ENCODE data around the gene KAT6B.

DNA sequence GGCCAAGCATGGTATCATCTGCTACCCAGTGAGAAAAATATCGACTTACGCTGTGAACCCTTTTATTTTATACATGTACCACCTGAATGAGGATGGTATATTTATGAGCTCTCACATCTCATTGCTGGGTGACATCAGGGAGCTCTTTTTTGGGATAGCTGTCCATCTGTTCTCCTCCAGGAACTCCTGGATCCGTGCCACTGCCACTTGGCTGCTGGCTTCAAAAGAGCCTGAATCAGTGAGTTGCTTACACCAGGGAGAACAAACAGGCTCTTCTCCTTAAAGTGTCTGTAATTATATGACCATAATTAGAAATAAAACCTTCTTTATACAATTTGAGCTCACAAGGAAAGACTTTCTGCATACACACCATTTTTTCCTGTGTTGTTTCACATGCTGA is 106.2 kb downstream of the KAT6B start:
- TF ChIP-seq, protein P1, sequence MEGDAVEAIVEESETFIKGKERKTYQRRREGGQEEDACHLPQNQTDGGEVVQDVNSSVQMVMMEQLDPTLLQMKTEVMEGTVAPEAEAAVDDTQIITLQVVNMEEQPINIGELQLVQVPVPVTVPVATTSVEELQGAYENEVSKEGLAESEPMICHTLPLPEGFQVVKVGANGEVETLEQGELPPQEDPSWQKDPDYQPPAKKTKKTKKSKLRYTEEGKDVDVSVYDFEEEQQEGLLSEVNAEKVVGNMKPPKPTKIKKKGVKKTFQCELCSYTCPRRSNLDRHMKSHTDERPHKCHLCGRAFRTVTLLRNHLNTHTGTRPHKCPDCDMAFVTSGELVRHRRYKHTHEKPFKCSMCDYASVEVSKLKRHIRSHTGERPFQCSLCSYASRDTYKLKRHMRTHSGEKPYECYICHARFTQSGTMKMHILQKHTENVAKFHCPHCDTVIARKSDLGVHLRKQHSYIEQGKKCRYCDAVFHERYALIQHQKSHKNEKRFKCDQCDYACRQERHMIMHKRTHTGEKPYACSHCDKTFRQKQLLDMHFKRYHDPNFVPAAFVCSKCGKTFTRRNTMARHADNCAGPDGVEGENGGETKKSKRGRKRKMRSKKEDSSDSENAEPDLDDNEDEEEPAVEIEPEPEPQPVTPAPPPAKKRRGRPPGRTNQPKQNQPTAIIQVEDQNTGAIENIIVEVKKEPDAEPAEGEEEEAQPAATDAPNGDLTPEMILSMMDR (IDR thresholded peaks at IDR 0.05): no peak
- no peak for TF ChIP-seq EZH2 (IDR thresholded peaks at IDR 0.05)

All from neural progenitor cell (in vitro differentiated cells).